Mesendoderm (in vitro differentiated cells): Measurements from ENCODE around the gene TP73.

Source experiments
- DNase-seq: peaks from one replicate; pipeline ENCODE4 v3.0.0; 2013
- H2AK5ac ChIP-seq: 2 replicates; pipeline ENCODE4 v1.6.1; 2013; ENCODE audit warnings: low read length, inconsistent platforms
- H2BK120ac ChIP-seq: 2 replicates; pipeline ENCODE4 v1.6.1; 2013; ENCODE audit warnings: low read depth, mild to moderate bottlenecking, low read length, moderate library complexity, mixed read lengths
- H2BK15ac ChIP-seq: replicated peaks from 2 replicates; pipeline ENCODE4 v1.6.1; 2013; ENCODE audit warnings: low read depth, mild to moderate bottlenecking, moderate library complexity
- H2BK5ac ChIP-seq: 2 replicates; pipeline ENCODE4 v1.6.1; 2013; ENCODE audit warnings: low read length, inconsistent platforms
- H3K18ac ChIP-seq: 2 replicates; pipeline ENCODE4 v1.6.1; 2013; ENCODE audit warnings: mild to moderate bottlenecking, low read length, mixed read lengths
- H3K23ac ChIP-seq: one replicate; pipeline ENCODE4 v1.6.1; 2013; ENCODE audit warnings: low read length
- H3K27ac ChIP-seq: 2 replicates; pipeline ENCODE4 v1.5.1; 2013; ENCODE audit warnings: low read depth, mild to moderate bottlenecking, inconsistent platforms, low read length, moderate library complexity
- H3K27me3 ChIP-seq: 2 replicates; pipeline ENCODE4 v1.6.1; 2013; ENCODE audit warnings: low read length, control low read depth, mild to moderate bottlenecking, inconsistent platforms; ENCODE audit not compliant: insufficient read depth, poor library complexity
- H3K36me3 ChIP-seq: 2 replicates; pipeline ENCODE4 v1.6.1; 2013; ENCODE audit warnings: low read length, inconsistent platforms; ENCODE audit not compliant: control insufficient read depth, insufficient read depth
- H3K4ac ChIP-seq: one replicate; pipeline ENCODE4 v1.6.1; 2013; ENCODE audit warnings: low read depth, mild to moderate bottlenecking, low read length, moderate library complexity
- H3K4me1 ChIP-seq: 2 replicates; pipeline ENCODE4 v1.6.1; 2013; ENCODE audit warnings: low read depth, low read length, inconsistent platforms; ENCODE audit not compliant: control insufficient read depth
- H3K4me2 ChIP-seq: 2 replicates; pipeline ENCODE4 v1.6.1; 2013; ENCODE audit warnings: low read length
- H3K4me3 ChIP-seq: 2 replicates; pipeline ENCODE4 v1.5.1; 2013; ENCODE audit warnings: mild to moderate bottlenecking, low read length
- H3K56ac ChIP-seq: one replicate; pipeline ENCODE4 v1.6.1; 2013; ENCODE audit warnings: low read length
- H3K79me1 ChIP-seq: 2 replicates; pipeline ENCODE4 v1.6.1; 2013; ENCODE audit warnings: low read length, inconsistent platforms
- H3K79me2 ChIP-seq: 2 replicates; pipeline ENCODE4 v1.6.1; 2013; ENCODE audit warnings: mild to moderate bottlenecking, low read length; ENCODE audit not compliant: control insufficient read depth, insufficient read depth
- H3K9ac ChIP-seq: 2 replicates; pipeline ENCODE4 v1.6.1; 2013; ENCODE audit warnings: low read length, inconsistent platforms
- H4K5ac ChIP-seq: one replicate; pipeline ENCODE4 v1.6.1; 2013; ENCODE audit warnings: low read length
- H4K8ac ChIP-seq: one replicate; pipeline ENCODE4 v1.6.1; 2013; ENCODE audit warnings: low read depth, mild to moderate bottlenecking, control low read depth, low read length, moderate library complexity
- WGBS: extraction: QIAGEN DNeasy Blood & Tissue Kit; methylation state at CpG from one replicate; pipeline ENCODE4 v1.1.7; 2013; ENCODE audit warnings: low lambda C conversion rate, missing lambda C conversion rate; ENCODE audit not compliant: insufficient coverage; ENCODE audit errors: extremely low coverage; 5-methylcytosine and 5-hydroxymethylcytosine counted together

TP73 gene

GRCh38 chr1:3631320-3632260 is 20.7 kb upstream of the TP73 start:
- no peak overlapping the region for H2AK5ac ChIP-seq
- no peak for DNase-seq
- no peak overlapping the region for H3K4ac ChIP-seq
- H3K4me1 ChIP-seq, result no peaks in the 10 kb centered on the region
- H3K9ac ChIP-seq, result no peak overlapping the region
- no peaks in the 10 kb centered on the region for H3K79me1 ChIP-seq
- H3K4me3 ChIP-seq, result no peak overlapping the region
- H4K5ac ChIP-seq, result no peak overlapping the region
- no peaks in the 10 kb centered on the region for H3K36me3 ChIP-seq
- no peak overlapping the region for H3K18ac ChIP-seq
- no peak overlapping the region for H4K8ac ChIP-seq
- H3K27ac ChIP-seq, result no peak overlapping the region
- H3K23ac ChIP-seq, result no peak overlapping the region
- H2BK15ac ChIP-seq, result no peak overlapping the region
- no peak overlapping the region for H2BK120ac ChIP-seq
- no peak overlapping the region for H3K56ac ChIP-seq
- no peak overlapping the region for H3K4me2 ChIP-seq
- no peak overlapping the region for H2BK5ac ChIP-seq
- H3K27me3 ChIP-seq, result no peaks in the 10 kb centered on the region
- WGBS, result no CpG with 5 or more reads among the region's 36 CpGs
- H3K79me2 ChIP-seq, result no peaks in the 10 kb centered on the region

- H3K56ac ChIP-seq, result no peak overlapping the region
- no peak overlapping the region for H3K4me2 ChIP-seq
- H3K4me3 ChIP-seq, result no peak overlapping the region
- no peak overlapping the region for H3K23ac ChIP-seq
- no peak overlapping the region for H3K4ac ChIP-seq
- H2AK5ac ChIP-seq, result no peak overlapping the region
- H3K36me3 ChIP-seq, result no peaks in the 10 kb centered on the region
- H2BK120ac ChIP-seq, result no peak overlapping the region
- no peaks in the 10 kb centered on the region for H3K4me1 ChIP-seq
- no peaks in the 10 kb centered on the region for H3K27me3 ChIP-seq
- no peak overlapping the region for H2BK15ac ChIP-seq
- H2BK5ac ChIP-seq, result no peak overlapping the region
- no peaks in the 10 kb centered on the region for H3K79me1 ChIP-seq
- H4K5ac ChIP-seq, result no peak overlapping the region
- H3K79me2 ChIP-seq, result no peaks in the 10 kb centered on the region
- no CpG with 5 or more reads among the region's 17 CpGs for WGBS
- H3K9ac ChIP-seq, result no peak overlapping the region
- no peak for DNase-seq
- no peak overlapping the region for H3K27ac ChIP-seq
- H4K8ac ChIP-seq, result no peak overlapping the region
- no peak overlapping the region for H3K18ac ChIP-seq
Observed at GRCh38 chr1:3632298-3632697, 20.0 kb upstream of the TP73 start.

- Histone ChIP-seq H3K27ac (no peak overlapping the region), H2BK120ac (no peak overlapping the region), H2BK5ac (no peak overlapping the region), H4K5ac (no peak overlapping the region), H3K79me1 (no peaks in the 10 kb centered on the region), H3K27me3 (no peaks in the 10 kb centered on the region), H3K4me3 (no peak overlapping the region), H2BK15ac (no peak overlapping the region), H3K18ac (no peak overlapping the region), H4K8ac (no peak overlapping the region), H3K79me2 (no peaks in the 10 kb centered on the region), H3K36me3 (no peaks in the 10 kb centered on the region), H2AK5ac (no peak overlapping the region), H3K4ac (no peak overlapping the region), H3K23ac (no peak overlapping the region), H3K4me2 (no peak overlapping the region), H3K4me1 (no peaks in the 10 kb centered on the region), H3K56ac (no peak overlapping the region), H3K9ac (no peak overlapping the region)
- no CpG with 5 or more reads among the region's 26 CpGs for WGBS
- DNase-seq, result no peak
Observed at GRCh38 chr1:3632716-3633343, 19.5 kb upstream of the TP73 start.

- H3K9ac ChIP-seq, result no peak overlapping the region
- H2BK5ac ChIP-seq, result no peak overlapping the region
- DNase-seq, result no peak
- no peaks in the 10 kb centered on the region for H3K4me1 ChIP-seq
- H3K79me2 ChIP-seq, result no peaks in the 10 kb centered on the region
- H3K36me3 ChIP-seq, result no peaks in the 10 kb centered on the region
- H3K79me1 ChIP-seq, result no peaks in the 10 kb centered on the region
- no peak overlapping the region for H4K8ac ChIP-seq
- no peak overlapping the region for H4K5ac ChIP-seq
- no peak overlapping the region for H3K56ac ChIP-seq
- H2BK120ac ChIP-seq, result no peak overlapping the region
- no peak overlapping the region for H2AK5ac ChIP-seq
- no peak overlapping the region for H3K18ac ChIP-seq
- no peaks in the 10 kb centered on the region for H3K27me3 ChIP-seq
- no peak overlapping the region for H3K27ac ChIP-seq
- no peak overlapping the region for H3K23ac ChIP-seq
- no peak overlapping the region for H3K4ac ChIP-seq
- no CpG with 5 or more reads among the region's 28 CpGs for WGBS
- no peak overlapping the region for H3K4me3 ChIP-seq
- no peak overlapping the region for H3K4me2 ChIP-seq
- H2BK15ac ChIP-seq, result no peak overlapping the region
Observed at GRCh38 chr1:3633344-3634058, 18.8 kb upstream of the TP73 start.

GRCh38 chr1:3634059-3634800 is 18.1 kb upstream of the TP73 start:
- Histone ChIP-seq H3K9ac (no peak overlapping the region), H3K27ac (no peak overlapping the region), H4K5ac (no peak overlapping the region), H3K4me3 (no peak overlapping the region), H3K56ac (no peak overlapping the region), H3K79me2 (no peaks in the 10 kb centered on the region), H2AK5ac (no peak overlapping the region), H3K27me3 (no peaks in the 10 kb centered on the region), H3K23ac (no peak overlapping the region), H3K79me1 (no peaks in the 10 kb centered on the region), H2BK5ac (no peak overlapping the region), H3K4me1 (no peaks in the 10 kb centered on the region), H2BK120ac (no peak overlapping the region), H3K36me3 (no peaks in the 10 kb centered on the region), H2BK15ac (no peak overlapping the region), H4K8ac (no peak overlapping the region), H3K18ac (no peak overlapping the region), H3K4ac (no peak overlapping the region), H3K4me2 (no peak overlapping the region)
- whole genome bisulfite sequencing, result no CpG with 5 or more reads among the region's 22 CpGs
- DNase-seq, result no peak
